Ovary (tissue), 9 donors: ENCODE results near the gene HABP4. TPM values are rescaled to one million over a fixed set of nuclear protein-coding genes. Genes with fewer than 3 reads are reported as not detected.

ENCODE experiments used
- DNase-seq, 5 donors: peaks; one replicate each; pipeline ENCODE4 v3.0.0-alpha.2; 2019 to 2020
- H3K27ac ChIP-seq, 2 donors: fragments of 200-600 bp; one replicate each; pipeline versions ENCODE4 v1.5.1 to v1.8.0; 2019 to 2022
- H3K27me3 ChIP-seq: fragments of 200-600 bp; one replicate; pipeline ENCODE4 v1.8.0; 2022
- H3K36me3 ChIP-seq: fragments of 200-600 bp; sonication (generic); one replicate; pipeline ENCODE4 v1.5.1; 2019
- H3K4me1 ChIP-seq: one replicate; pipeline ENCODE4 v1.8.1; 2013; ENCODE audit warnings: mild to moderate bottlenecking, moderate library complexity; ENCODE audit not compliant: insufficient read depth
- H3K4me3 ChIP-seq: fragments of 200-600 bp; sonication (generic); one replicate; pipeline ENCODE4 v1.5.1; 2017
- H3K9me3 ChIP-seq, 2 donors: fragments of 200-600 bp in 1 of 2; sonication (generic) in 1 of 2; one replicate each; pipeline versions ENCODE4 v1.5.1 to v1.8.1; 2013 to 2019; ENCODE audit warnings: mild to moderate bottlenecking in 1 of 2, moderate library complexity in 1 of 2
- CTCF ChIP-seq, 3 donors: fragments of 450-650 bp in 2 of 3; fragments of 200-600 bp in 1 of 3; IDR thresholded peaks; one replicate each; pipeline versions ENCODE4 v1.5.1 to v1.8.0; 2016 to 2022; ENCODE audit warnings: antibody characterized with exemption in 3 of 3, mild to moderate bottlenecking in 1 of 3
- EP300 ChIP-seq: sonication (generic); formaldehyde crosslinking; IDR thresholded peaks from one replicate; pipeline ENCODE4 v1.6.1; 2017; ENCODE audit warnings: antibody characterized with exemption
- POLR2A ChIP-seq: fragments of 450-650 bp; IDR thresholded peaks from one replicate; pipeline ENCODE4 v1.6.1; 2017; ENCODE audit warnings: antibody characterized with exemption, mild to moderate bottlenecking, moderate library complexity
- WGBS, 3 donors: extraction: QIAGEN DNeasy Blood & Tissue Kit in 1 of 3; methylation state at CpG; one replicate each; pipeline versions ENCODE4 v1.1.5 to v1.1.7; 2013 to 2017; 5-methylcytosine and 5-hydroxymethylcytosine counted together
- intact Hi-C, 4 donors: fragments of 100-400 bp; cut with DNase I; formaldehyde crosslinking; loops; one replicate each; pipeline versions ENCODE4 v1.11.0 to v1.15.1; 2022 to 2023
- polyA plus RNA-seq, 2 donors: library from polyadenylated mRNA; stranded (reverse); fragments of 200-250 nt in 1 of 2; fragments of 350-450 nt in 1 of 2; fragmentation: Illumina TruSeq in 1 of 2; extraction: RNeasy Lipid Tissue Mini Kit (QIAGEN cat#74804) in 1 of 2; gene quantifications; one replicate each; pipeline ENCODE4 v1.2.3, GENCODE V29; 2013 to 2014
- total RNA-seq, 7 donors: library from RNA; depleted of rRNA in 2 of 7; stranded (reverse); fragments of >200 nt in 2 of 7; fragmentation: NEBNext Ultra II Directional in 3 of 7; extraction: Animal tissue kit (Norgen Biotek cat#: 25700) in 3 of 7; gene quantifications; one replicate each; pipeline versions ENCODE4 v1.1.0 to v1.2.4, GENCODE V29; 2016 to 2023
- donor health status: DM: no; HTN: no; CAD: no; lungs with moderate emphysema.
- donor health status: DM: no; HTN: no; CAD: no.
- donor health status: Bipolar disorder and iron deficiency.
- donor health status: DM: yes; HTN: yes; CAD: no.
- donor health status: DM: no; HTN: no; CAD: no.
- donor health status: DM: yes; HTN: yes; CAD: no.

HABP4 gene
- total and polyA plus RNA-seq, 9 donors = 10.3 to 23.4 (median 19.2) TPM

GRCh38 chr9:96505316-96505991, 55.5 kb downstream of the HABP4 start:
- DNase-seq = no peak
- WGBS, 3 donors = 70 to 85% (median 82%) methylated on average over 13 of the region's 13 CpGs
- Histone ChIP-seq H3K27me3 (no peaks in the 10 kb centered on the region), H3K4me1 (no peaks in the 10 kb centered on the region), H3K36me3 (no peaks in the 10 kb centered on the region), H3K4me3 (no peak overlapping the region), H3K27ac (no peak overlapping the region), H3K9me3 (no peaks in the 10 kb centered on the region)
- no peak for TF ChIP-seq EP300
- TF ChIP-seq CTCF (IDR thresholded peaks at IDR 0.05) = no peak
- TF ChIP-seq POLR2A = no peak
- intact Hi-C loops = no loop called here

- WGBS, 3 donors = 83 to 87% (median 84%) methylated on average over 14 of the region's 14 CpGs
- H3K27me3 ChIP-seq = no peaks in the 10 kb centered on the region
- TF ChIP-seq EP300 (no peak), CTCF (IDR thresholded peaks at IDR 0.05) (no peak), POLR2A (no peak)
- H3K9me3 ChIP-seq = no peaks in the 10 kb centered on the region
- no peak overlapping the region for H3K4me3 ChIP-seq
- H3K36me3 ChIP-seq = no peaks in the 10 kb centered on the region
- no peak for DNase-seq
- no peak overlapping the region for H3K27ac ChIP-seq
- intact Hi-C loops = no loop called here
- no peaks in the 10 kb centered on the region for H3K4me1 ChIP-seq
Observed at GRCh38 chr9:96508227-96508940, 58.4 kb downstream of the HABP4 start.

GRCh38 chr9:96509026-96509425, 59.1 kb downstream of the HABP4 start:
- no peak overlapping the region for H3K27ac ChIP-seq
- intact Hi-C loops = no loop called here
- WGBS, 3 donors = 92 to 99% (median 93%) methylated on average over 5 of the region's 5 CpGs

GRCh38 chr9:96509848-96510247, 59.9 kb downstream of the HABP4 start:
- H3K36me3 ChIP-seq = no peaks in the 10 kb centered on the region
- intact Hi-C loops = loop anchor here in 1 of 4 donors (10.0 kb wide), 1 partner anchor 55 kb away; the partner anchor contains the start of gene HABP4
- H3K9me3 ChIP-seq = no peaks in the 10 kb centered on the region
- no peak overlapping the region for H3K27ac ChIP-seq
- 47 to 54% (median 47%) methylated on average over 2 of the region's 2 CpGs for WGBS, 3 donors
- TF ChIP-seq POLR2A (no peak), EP300 (no peak), CTCF (IDR thresholded peaks at IDR 0.05) (no peak)
- no peak for DNase-seq
- no peaks in the 10 kb centered on the region for H3K4me1 ChIP-seq
- H3K4me3 ChIP-seq = no peak overlapping the region
- H3K27me3 ChIP-seq = no peaks in the 10 kb centered on the region

More at GRCh38 chr9:96509026-96509425, 59.1 kb downstream of the HABP4 start:
- Histone ChIP-seq H3K4me3 (no peak overlapping the region), H3K4me1 (no peaks in the 10 kb centered on the region), H3K27me3 (no peaks in the 10 kb centered on the region), H3K9me3 (no peaks in the 10 kb centered on the region), H3K36me3 (no peaks in the 10 kb centered on the region)
- DNase-seq = no peak
- TF ChIP-seq POLR2A (no peak), EP300 (no peak), CTCF (IDR thresholded peaks at IDR 0.05) (no peak)
